NK-92 (cell line): ENCODE measurements around the gene PARVB.

ENCODE experiments used
- DNase-seq: peaks from one replicate; lab custom pipeline; 2025; ENCODE audit not compliant: unreplicated experiment; lab: John Stamatoyannopoulos, UW

The PARVB gene

DNA sequence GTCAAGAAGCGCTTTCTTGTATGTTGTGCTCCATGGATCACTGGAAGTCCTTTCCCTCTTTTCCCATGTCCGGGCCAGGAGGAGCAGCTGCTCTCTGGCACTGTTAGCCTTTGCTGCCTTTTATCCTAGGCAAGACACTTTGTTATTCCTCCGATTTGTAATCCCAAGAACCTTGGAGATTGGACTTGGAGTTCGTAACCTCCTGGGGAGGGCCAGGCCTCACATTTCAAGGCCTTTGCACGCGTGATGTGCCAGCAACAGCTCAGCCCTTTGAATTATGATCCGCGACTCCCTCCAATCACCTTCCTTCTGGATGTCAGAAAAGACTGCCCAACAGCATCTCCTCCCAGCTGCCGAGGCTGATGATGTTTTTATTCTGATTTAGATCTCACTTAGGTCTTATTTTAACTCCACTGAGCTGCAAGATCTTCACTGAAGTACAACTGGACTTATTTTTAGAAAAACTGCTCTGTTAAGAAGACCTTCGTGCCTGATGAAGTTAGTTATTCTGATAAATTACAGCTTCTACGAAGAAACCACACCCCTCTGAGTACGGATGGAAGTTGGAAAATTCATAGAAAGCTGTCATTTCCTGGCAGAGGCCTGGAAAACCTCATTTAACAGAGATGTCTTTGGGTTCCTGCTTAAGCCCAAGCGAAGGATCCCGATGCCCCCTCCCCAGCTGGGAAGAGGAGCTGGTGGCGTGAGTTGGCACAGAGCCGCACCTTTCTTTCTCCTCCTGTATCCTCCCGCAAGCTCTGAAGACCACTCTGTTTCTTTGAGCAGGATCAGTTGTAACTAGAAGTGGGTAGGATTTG, 62.4 kb downstream of the PARVB start:
- DNase-seq, result no peak

GRCh38 chr22:44087089-44087430, 63.0 kb downstream of the PARVB start:
- no peak for DNase-seq

DNA sequence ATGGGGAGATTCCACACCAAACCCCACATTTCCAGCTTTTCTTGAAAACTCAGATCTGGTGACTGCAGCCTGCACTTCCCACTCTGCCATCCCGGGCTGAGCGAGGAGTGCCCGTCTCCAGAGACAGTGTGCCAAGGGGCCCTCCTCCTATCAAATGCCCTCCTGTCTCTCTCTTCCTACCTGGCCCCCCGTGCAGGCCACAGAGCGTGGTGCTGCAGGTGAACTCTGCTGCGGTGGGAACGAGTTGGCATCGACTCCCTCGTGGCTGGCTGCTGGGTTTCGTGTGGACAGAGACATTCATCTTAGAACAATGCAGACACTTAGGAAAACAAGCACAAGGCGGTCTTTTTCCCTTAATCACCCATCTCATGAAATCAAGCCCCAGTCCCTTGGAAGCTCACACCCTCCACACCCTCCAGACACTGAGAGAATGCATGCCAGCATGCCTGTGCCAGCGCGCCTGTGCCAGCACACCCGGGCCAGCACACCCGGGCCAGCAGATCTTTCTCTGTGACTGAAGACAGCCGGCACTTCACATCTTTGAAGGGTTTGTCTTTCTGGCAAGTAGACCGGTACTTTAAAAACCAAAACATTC, 65.0 kb downstream of the PARVB start:
- no peak for DNase-seq

- no peak for DNase-seq
Observed at GRCh38 chr22:44089717-44090570, 65.8 kb downstream of the PARVB start.

DNA sequence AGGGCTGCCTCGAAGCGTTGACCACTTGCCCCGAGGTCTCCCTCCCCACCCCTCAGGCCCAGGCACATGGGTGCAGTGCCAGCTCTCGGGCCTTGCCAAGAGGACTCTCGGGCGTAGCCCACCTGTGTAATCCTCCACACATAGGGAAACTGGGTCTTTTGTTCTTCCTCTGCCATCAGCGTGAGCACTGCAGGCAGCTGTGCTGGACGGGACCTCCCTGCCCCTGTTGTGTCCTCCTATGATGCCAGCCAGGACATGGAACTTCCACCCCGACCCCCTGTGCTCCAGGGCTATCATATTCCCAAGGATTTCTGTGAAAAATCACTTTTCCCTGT, 66.4 kb downstream of the PARVB start:
- DNase-seq, result no peak

DNA sequence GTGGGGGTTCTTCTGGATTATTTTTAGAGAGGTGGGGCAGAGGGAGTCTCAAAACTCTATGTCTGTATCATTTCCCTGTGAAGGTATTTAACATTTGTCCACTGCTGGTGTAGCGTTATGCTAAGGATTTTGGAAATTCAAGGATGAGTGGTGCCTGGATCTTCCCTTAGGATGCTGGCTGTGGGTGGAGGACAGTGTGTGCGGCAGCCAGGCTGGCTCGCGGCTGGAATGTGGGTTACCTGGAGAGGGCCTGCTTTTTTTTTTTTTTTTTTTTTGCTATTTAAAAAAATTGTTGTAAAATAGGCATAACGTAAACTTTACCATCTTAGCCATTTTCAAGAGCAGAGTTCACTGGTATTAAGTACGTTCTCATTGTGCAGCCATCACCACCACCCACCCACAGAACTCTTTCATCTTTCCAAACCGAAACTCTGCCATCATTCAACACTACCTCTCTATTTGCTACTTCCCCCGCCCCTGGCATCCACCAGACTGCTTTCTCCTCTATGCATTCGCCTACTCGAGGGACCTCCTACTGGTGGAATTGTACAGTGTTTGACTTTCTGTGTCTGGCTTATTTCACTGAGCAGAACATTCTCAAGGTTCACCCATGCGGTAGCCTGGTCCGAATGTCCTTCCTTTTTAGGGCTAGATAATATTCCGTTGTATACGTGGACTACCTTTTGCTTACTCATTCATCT, 67.1 kb downstream of the PARVB start:
- no peak for DNase-seq

DNA sequence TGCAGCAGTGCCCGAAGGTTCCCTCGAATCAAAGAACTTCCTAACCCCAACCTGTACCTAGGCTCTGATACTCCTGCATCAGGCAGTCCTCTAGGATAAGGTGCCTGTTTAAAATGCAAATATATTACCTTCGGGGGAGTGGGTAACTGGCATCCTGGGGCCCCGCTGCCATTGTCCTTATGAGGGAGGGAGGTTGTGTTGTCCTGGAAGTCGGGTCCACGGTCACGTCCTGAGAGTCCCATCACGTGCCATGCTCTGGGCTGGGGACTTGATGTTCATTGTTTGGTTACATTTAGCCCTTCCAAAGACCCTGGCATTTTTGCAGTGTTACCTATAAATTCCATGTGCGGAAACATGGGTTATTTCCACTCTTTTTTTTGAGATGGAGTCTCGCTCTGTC, 67.6 kb downstream of the PARVB start:
- DNase-seq, result no peak

GRCh38 chr22:44092636-44093220, 68.6 kb downstream of the PARVB start:
- no peak for DNase-seq

DNA sequence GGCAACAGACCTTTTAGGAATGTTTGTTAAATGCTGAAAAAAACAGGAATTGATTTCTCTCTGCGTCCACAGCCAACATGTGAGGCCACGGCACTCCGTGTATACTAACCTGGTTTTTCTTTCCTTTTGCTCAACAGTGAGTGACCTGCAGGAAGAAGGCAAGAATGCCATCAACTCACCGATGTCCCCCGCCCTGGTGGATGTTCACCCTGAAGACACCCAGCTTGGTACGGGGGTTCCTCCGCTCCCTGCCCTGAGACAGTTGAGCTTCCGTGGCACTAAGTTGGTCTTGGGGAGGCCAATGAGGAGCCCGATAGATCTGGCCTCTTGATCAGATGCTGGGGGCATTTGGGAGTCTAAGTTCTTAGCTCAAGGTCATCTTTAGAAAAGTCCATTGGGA, 69.7 kb downstream of the PARVB start:
- DNase-seq, result no peak

- no peak for DNase-seq
Observed at GRCh38 chr22:44094751-44095302, 70.7 kb downstream of the PARVB start.

DNA sequence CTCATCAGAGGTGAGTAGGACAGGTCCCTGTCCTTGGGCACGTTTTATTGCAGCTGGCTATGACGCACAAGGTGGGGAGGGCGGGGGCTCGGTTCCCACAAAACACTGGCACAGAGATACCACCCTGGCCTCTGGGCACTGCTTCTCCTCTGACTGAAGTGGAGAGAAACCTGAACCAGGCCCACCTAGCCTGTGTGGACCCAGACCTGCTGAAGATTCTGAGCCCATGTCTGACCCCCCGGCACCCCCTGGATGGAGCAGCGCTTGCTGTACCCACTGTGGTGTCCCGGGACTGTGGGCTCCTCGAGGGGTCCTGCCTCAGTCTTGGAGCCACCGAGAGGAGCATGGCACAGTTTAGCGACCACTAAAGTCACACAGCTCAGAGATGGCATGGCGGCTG, 72.6 kb downstream of the PARVB start:
- DNase-seq, result no peak

GRCh38 chr22:44097263-44098020, 73.3 kb downstream of the PARVB start:
- no peak for DNase-seq

DNA sequence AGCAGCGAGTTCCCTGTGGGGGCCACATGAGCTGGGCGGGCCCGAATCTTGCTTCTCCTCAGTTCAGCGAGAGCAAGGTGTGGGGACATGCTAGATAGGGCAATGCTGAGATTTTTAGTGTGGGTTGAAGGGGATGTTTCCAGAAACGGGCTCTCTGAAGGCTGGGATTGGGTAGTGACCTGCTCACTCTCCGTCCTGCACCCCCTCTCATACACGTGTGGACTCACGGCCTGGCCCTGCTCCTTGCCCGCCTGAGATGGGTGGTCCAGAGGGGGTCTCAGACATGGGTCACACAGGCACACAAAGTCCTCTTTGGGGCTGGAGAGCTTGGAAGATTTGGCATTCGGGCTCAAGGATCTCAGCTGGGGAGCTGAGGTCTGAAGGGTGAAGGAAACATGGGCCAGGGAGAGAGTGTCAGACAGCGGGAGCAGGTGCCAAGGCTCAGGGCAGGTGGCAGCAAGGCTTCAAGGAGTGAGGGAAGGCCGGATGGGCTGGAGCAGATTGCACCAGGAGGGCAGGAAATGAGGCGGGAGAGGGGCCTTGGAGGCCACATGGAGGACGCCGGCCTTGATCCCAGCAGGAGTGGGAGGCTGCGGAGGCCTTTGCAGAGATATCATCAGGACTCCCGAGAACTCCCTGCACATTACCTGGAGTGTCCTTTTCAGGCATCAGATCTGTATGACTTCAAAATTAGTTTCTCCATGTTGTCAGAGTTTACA, 74.1 kb downstream of the PARVB start:
- DNase-seq, result no peak

DNA sequence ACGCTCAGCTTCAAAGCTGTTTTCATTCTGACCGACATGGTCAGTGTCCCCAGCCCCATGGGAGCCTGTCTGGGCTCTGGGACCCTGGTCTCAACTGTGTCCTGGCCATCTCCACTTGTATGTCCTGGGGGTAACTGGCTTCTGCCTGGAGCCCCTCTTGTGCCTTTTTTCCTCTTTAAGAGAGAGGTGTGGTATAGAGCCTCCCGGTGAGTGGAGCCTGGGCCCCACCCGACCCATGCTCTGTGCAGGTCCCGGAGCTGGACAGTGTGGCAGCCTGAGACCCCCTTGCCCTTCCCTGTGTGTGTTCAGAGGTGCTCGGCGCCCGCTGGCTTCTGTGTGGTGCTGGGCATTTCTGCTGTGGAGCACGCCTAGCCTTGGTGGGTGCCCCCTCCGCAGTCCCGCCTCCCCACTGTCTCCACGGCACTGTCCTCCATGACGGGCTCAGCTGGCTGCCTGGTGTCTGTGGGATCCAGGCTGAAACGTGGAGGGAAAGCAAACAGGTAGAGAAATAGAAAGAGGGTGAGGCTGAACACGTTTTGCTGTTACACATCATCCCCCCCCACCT, 74.9 kb downstream of the PARVB start:
- no peak for DNase-seq

DNA sequence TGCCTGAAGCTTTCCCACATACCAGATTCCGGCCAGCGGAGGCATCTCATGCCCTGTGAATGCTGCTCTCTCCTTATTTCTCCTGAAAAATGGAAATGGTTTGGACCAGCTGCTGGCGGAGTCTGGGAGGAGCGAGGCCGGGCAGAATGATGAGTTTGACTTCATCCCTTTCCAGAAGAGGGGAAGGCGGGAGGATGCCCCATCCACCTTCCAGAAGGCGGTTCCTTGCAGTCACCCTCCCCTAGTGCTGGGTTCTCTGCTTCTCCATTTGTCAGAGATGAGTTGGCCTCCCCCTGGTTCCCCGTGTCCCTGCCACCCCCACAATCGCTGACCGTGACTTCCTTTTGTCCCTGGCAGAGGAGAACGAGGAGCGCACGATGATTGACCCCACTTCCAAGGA, 75.6 kb downstream of the PARVB start:
- DNase-seq, result no peak

- no peak for DNase-seq
Observed at GRCh38 chr22:44100411-44100810, 76.3 kb downstream of the PARVB start.

DNA sequence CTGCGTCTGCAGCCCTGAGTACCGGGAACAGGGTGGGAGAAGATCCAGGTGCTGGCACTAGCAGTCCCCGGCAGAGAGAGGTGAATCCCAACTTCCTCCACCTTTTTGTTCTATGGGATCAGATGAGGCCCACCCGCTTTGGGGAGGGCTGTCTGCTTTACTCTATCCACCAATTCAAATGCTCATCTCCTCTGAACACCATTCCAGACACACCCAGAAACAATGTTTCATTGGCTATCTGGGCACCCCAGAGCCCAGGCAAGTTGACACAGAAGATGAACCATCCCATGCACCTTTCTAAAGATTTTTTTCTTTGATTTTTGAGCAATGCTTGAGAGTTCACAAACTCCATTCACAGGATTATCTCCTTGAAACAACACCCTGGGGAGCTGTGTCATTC, 78.0 kb downstream of the PARVB start:
- no peak for DNase-seq

DNA sequence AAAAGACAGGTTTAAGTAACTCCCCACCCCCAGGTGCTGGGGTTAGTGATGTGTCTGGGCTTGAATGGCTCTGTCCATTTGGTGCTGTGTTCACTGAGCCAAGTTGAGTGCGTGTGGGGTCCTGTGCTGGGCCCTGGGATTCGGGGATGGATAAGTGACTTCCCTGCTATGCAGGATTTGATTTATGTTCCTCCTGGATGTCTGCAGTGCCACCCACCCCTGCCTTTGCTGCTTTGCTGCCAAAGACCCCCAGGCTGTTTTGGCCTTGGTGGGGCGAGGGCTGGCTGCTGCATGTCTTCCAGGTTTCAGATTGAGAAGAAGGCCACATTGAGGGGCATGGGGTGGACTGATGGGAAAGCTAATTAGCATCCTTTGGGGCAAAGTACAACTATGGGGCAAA, 78.8 kb downstream of the PARVB start:
- no peak for DNase-seq
